Measurements from ENCODE around the gene NCAM1.

Gene NCAM1

DNA sequence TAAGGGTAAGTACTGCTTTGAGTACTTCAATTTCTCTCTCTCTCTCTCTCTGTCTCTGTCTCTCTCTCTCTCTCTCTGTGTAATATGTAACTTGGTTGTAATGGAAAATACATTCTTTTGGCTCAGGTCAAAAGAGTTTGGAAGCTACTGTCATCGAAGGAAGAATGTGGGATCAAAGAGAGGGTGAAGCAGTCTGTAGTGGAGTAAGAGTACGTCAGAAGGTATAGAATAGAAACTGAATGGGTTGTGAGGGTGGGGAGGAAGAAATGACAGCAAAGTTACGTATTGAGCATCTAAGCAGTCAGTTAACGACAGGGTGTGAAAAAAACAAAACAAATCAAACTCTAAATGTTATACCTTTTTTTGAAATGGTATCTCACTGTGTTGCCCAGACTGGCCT is 10.0 kb downstream of the NCAM1 start:
- no peak for DNase-seq

DNA sequence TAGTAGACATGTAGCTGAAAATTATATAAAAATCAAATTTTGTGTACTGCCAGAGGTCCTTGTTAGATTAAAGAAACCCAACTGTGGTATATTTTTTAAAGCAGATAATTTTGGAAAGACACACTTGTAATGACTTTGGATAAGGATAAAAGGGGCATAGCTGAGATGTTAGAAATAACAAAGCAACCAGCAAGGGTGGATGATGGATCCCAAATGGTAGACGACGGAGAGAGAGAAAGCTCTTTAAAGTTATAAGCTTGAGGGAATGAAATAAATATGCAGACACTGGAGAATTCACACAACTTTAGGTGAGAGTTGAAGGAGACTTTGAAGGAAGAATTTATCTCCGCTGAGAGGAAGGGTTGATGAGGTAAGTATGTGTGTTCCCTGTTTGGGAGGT is 10.6 kb downstream of the NCAM1 start:
- DNase-seq = no peak

DNA sequence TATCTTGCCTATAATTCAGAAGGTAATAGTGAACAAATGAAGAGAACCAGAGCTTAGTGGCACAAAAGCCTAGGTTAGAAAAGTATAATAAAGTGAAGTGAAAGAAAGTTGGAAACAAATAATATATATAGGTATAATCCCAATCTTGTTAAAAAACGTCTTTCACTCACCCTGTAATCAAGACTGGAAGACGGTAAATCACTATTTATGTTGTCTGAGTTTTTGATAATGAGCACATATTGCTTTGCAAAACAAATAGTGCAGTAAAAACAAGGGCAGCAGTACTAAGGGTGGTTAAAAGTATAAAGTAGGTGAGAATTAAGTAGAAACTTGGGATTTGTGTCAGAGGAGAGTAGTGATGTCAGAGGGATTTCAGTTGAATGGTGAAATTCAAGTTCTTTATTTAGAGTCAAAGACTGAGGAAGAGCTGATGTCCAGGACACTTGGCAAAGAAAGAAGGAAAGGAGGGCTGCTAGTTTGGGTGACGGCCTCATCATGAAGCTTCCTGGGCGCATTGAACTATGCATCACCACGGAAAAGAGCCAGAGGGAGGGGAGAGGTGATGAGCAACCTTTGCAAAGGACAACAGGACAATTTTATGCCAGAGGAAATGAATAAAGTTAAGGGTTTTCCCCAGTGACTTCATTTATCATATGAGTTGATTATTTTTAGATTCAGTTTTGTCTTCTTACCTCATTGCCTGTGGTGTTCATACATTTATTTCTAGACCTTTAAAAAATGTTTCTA is 11.4 kb downstream of the NCAM1 start:
- DNase-seq = no peak

DNA sequence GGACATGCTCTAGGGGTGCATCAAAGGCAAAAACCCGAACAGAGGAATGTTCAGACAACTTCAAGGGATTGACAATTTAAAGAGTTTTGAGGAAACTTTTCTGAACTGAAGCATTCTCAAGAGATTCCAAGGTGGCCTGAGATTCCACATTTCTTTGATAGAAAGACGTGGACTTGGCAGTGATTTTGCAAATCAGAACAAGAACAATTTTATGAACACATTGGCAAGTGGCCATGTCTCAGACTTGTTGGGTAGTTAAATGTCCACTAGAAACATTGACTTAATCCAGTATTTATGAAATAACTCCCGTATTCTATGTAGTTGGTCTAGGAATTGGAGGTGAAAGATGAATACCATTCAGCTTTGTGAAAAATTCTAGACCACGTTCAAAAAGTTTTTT is 13.8 kb downstream of the NCAM1 start:
- DNase-seq = no peak

DNA sequence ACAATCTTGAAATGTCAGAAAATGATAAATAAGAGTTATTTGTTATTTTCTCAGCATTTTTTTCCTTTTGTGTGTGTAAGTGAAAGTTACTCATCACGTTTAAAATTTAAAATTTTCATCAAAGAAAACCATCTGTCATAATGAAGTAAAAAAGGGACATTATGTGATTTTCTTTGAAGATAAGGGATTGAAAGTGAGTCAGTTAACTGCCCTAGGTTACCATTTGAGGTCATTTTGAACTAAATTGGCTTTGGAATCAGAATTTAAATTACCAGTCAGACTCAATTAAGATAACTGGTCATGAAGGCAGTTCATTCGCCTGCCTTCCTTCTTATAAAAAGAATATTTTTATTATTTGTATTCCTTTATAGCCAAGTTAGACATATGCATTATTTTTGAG is 14.3 kb downstream of the NCAM1 start:
- no peak for DNase-seq

DNA sequence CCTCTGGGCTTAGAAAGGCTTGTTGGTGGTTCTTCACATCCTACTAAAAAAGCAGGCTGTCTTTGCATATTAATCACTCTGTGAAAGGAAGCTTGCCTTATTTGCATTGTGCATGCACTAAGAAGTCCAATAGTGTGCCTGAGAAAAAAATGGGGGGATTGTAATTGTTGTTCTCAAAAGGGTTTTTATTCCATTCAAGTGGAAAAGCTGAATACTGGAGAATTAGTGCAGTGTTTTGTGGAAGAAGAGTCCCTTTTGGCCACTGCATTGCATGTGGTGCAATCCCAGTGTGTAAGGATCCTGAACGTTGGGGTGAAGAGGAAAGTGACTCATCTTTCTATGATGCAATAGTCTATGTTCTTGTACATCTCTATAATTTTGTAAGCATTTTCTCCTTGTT is 16.5 kb downstream of the NCAM1 start:
- DNase-seq = no peak

DNA sequence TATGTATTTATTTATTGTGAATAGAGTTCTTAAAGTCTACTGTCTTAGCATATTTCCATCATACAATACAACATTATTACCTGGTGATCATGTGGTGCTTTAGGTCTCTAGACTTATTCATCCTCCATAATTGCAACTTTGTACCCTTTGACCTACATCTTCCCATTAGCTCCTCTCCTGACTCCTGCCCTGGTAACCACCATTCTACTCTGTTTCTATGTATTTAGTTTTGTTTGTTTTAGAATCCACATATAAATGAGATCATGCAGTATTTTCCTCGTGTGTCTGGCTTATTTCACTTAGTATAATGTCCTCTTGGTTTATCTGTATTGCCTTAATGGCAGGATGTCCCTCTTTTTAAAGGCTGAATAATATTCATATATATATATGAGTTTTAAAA is 22.7 kb downstream of the NCAM1 start:
- no peak for DNase-seq

DNA sequence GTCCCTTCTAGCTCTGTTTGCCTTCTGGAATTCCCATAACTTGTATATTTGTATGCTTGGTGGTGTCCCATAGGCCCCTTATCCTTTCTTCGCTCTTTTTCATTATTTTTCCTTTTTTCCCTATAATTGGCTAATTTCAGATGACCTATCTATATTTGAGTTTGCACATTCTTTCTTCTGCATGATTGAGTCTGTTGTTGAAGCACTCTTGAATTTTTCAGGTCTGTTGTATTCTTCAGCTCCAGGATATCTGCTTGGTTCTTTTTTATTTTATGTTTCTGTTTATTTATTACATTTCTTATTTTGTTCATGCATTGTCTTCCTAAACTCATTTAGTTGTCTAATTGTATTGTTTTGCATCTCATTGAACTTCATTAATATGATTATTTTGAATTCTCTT is 28.0 kb downstream of the NCAM1 start:
- no peak for DNase-seq

DNA sequence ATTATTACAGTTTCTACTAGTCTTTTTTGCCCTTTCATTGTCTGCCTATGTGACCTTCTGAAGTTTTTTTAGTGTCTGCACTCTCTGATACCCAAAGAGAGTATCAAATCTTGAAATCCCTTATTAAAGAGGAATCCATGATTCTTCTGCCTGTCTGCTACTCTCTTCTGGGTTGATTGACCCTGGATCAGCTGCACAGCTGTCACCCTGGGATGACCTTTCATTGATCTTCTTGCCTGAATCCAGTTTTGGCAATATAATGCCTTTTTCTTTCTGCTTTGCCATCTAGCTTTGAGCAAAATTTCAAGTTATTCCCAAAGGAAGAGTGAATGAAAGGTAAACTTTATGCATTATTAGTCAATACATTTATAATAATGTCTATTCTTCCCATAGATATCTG is 32.6 kb downstream of the NCAM1 start:
- no peak for DNase-seq

DNA sequence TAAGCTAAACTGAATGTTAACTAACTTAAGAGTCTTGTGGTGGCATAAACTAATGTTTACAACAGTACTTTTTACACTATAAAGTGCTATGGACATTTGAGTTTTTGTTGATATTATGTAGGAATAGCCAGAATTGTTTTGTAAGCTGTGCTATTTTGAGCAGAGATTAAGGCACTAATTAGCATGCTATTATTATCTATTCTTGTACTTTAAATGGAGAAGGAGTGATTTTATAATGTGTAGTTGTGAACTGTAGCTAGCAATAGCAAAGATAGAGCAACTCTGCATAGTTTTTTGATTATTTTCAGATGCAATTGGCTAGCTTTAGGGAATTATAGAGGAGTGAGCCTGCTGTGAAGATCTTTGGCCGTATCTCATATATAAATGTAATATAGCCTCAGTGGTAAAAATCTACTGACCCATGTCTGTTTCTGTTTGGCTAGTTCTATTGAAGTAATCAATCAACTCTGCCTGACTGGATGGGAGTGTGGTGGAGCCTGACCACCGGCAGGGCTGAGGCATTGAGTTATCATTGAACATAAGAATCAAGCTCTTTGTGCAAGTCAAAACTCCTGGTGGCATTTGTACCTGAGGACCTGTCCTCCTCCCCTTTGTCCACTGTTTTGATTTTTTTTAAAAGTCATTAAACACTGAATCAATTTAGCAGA is 34.3 kb downstream of the NCAM1 start:
- no peak for DNase-seq

DNA sequence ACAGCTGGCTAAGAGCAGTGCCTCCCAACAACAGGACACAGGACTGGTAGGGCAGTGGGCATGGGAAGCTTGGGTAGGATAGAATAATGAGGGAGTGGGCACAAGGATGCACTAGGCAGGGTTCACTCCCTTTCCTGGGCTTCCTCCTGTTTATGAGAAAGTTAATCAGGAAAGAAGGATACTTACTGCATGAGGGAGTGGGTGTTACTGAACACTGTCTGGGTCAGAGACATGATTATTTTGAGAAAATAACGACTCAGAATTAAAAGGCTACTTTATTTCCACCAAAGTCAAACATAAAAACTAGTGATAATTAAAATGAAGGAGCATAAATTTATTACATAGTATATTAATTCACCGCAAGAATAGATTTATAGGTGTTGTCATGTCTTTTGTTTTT is 35.8 kb downstream of the NCAM1 start:
- no peak for DNase-seq

DNA sequence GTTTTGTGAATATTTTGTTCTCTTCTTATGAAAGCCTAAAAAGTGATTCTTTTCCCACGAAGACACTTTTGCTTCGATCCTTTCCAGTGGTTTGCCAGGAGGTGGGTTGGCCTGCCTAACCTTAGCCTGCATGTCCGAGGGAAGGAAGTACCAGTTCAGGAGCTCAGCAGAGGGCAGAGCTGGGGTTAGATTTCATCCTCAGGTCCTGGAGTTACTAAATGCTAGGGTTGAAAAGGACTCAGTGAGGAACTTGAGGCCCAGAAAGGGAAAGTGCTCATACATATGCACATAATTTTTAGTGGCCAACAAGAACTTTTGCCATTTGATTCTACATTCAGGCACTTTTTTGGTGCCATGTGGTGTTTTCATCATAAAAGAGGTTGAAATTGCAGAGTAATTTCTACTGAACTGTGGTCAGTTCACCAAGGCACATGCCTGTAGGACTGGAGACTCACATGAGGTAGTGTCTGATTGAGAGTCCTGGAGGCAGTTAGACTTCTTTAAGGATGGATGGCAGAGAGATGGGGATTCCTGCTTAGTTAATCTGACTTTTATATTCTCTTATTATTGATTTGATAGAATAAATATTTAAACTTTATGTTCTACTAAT is 36.7 kb downstream of the NCAM1 start:
- no peak for DNase-seq

DNA sequence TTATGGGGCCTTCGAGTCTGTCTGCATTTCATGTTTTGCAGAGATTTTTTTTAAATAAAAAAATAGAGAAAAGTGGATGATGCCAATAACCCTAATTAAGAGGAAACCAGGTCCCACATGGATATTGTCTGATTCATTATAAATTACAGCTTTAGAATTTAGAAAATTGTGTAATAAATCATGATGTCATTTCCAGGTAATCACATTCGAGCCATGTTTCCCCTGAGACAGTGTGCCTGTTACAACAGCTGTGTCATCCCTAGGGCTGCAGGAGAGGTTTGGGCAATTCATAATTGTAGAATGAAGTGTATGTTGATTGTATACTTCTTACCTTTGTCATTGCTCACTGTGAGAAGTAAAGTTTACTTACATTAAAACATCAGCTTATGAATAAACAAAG is 38.3 kb downstream of the NCAM1 start:
- DNase-seq = no peak

DNA sequence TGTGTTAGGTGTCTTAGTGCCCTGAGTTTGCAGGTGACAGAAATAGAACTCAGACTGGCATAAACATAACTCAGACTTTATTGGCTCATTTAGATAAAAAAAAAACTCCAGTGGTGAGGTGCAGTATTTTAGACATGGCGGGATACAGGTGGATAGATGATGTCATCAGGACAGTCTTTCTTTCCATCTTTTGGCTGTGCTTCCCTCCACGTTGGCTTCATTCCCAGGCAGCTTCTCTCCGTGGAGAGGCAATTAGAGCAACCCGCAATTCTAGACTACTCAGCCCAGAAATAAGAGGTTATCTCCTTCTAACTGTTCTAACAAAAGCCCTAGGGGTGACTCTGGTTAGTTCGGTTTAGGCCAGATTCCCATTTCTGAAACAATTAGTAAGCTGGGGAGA is 40.5 kb downstream of the NCAM1 start:
- no peak for DNase-seq

DNA sequence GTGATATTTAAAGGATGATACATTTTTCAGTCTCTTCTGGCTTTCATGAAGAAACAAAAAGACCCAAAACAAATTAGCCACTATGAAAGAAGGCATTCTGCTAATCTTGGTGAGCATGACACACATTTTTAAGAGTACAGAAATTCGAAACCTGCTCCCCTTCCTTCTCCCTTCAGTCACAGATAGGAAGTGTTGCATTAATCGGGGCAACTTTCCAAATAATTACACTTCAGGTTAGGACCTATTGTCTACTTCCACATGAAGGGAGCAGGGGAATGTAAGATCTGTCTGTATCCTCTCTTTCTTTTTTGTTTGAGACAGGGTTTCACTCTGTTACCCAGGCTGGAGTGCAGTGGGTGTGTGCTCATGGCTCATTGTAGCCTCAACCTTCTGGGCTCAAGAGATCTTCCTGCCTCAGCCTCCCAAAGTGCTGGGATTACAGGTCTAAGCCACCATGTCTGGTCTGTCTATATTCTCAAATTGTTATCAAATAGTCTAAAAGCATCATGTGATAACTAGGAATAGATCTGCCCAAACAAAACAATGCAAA is 45.8 kb downstream of the NCAM1 start:
- no peak for DNase-seq

DNA sequence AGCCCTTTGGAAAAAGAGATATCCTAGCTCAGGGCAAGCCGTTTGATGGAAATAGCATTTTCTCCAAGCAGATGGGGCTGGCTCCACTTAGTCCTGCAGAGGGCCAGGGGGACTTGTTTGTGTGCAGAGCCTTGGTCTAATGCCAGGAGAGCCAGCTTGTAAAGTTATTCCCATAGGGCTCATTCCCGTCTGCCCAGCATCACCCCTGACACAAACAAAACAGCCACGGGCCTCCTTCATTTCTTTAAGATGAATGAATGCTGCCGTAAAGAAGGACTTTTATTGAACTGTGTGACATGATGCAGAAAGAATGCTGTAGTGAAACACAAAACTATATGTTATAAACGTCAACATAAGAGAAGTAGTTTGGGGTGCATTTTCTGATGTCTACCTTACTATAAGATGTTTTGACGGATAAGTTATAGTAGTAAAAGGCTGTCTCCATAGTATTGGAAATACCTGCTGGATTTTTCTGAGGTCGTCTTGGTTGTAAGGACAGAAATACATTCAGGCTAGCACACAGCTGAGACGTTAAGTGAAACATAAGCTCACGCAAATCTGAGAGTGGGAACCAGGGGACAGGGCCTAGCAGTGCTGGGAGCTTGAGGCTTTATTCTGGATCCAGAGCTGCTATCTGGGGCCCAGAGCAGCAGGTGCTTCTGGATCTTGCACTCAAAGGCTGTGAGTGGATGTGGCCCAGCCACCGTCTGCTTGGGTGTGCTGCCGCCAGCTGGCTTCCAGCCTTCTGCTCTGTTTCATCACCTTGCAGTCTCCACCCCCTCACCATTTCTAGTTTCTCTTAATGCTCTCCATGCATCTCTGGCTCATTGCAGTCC is 53.3 kb downstream of the NCAM1 start:
- no peak for DNase-seq

DNA sequence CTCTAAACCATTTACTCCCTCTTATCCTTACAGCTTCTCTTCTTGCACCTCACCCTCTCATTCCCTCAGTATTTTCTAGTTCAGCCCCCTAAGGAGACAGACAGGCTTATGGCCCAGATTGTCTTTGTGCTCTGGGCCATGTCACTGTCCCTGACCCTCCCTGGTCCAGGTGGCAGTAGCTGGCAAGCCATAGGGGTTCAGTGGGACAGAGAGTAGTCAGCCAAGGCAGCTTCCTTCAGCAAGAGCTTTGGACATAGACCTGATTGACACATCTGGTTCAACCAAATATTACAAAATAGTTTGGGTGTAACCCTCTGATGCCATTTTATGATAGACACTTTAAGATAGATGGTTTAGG is 53.9 kb downstream of the NCAM1 start:
- no peak for DNase-seq

DNA sequence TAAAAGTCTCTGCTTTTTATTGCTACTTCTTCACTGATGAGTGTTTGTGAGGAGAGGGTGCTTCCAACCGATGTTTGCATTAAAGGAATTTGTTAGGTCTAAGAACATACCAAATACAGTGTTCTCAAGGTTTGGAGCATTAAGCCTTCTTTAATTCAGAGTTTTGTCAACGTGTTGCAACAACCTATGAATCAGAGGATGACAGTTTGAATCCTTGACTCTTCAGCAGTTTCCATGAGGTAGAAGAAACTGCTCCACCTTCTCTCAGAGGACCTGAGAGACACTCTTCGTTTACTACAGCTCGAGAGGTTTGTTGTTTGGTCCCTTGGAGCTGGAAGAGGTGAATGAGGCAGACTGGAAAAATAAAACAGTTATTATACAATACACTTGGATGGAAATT is 55.7 kb downstream of the NCAM1 start:
- no peak for DNase-seq

DNA sequence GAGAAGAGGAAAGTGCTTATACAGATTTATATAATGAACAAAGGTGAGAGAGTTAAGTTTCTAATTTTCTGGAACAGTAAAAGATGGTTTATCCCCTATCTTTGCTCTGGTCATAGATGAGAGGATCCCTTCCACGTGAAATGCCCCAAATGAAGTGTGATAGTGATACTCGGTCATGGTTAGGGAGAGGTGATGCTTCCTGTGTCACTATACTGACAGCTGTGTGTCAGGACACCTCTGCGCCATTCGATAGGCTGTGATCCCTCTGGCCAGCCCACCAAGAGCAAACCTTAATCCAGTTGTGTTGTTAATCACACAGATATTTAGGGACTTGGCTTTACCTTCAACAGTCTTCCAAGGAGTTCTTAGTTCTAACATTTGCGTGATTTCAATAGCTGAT is 57.7 kb downstream of the NCAM1 start:
- DNase-seq = no peak

DNA sequence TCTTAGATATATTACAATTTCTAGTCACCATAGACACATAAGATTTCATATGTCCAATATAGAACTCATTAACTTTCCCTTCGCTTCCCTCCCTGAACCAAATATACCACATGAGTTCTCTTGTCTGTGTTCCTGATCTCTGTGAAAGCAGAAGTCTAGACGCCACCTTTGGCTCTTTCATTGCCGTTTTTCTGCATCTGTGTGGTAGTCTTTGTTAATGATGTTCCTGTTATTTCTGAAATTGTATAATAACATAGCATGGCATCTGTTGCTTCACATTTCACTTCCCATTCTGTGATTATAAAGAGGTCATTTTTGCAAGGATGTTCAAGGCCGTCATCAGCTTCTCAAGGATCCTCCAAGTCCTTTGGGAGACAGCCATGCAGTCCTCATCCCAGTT is 58.5 kb downstream of the NCAM1 start:
- no peak for DNase-seq

DNA sequence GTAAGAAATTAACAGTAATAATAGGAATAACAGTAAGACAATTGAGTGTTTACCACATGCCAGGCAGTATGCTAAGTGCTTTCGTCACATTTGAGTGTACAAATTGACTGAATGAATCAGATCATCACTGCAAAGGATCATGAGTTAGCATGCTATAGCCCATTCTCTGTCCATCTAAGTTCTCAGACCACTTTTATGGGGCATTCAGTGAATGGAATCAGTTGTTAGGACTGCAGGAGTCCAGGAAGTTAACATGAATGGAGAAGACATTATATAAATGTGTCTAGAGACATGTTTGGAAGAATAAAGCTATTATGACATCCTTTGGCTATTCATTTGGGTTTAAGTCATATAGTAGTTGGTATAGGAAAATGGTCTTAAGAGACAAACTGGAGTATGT is 59.9 kb downstream of the NCAM1 start:
- DNase-seq = no peak

DNA sequence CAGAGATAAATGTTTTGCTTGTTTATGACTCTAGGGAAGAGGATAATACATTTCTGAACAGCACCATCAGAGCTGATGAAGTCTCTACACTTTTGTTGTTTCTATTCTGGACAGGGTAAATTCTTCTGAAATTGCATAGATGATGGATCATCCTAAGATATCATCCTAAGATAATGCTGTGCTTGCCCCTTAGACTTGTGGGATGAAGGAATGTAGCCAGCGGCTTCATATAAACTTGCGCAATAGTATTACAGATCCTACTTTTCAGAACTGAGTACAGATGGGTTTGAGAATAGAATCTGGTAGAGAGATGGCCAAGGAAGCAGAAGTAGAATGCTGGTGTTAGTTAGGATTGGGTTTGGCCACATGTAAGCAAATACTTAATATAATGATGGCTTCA is 61.0 kb downstream of the NCAM1 start:
- DNase-seq = no peak

DNA sequence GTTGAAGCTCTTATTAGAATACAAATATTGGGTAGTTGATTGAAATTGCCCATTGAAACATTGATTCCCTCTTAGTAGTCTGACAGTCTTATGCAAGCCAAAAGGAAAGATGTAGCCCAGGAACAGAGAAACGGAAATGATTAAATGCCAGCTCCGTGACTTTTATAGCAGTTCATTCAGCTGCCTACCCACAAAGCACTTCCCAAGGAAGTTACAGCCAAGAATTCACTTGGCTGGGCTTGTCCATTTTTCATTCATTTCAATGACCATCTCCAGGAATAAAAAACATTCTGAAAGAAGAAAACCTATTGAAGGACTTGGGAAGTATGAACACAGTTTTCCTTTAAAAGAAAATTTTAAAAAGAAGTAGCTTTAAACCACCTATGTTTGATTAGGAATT is 62.0 kb downstream of the NCAM1 start:
- DNase-seq = no peak

DNA sequence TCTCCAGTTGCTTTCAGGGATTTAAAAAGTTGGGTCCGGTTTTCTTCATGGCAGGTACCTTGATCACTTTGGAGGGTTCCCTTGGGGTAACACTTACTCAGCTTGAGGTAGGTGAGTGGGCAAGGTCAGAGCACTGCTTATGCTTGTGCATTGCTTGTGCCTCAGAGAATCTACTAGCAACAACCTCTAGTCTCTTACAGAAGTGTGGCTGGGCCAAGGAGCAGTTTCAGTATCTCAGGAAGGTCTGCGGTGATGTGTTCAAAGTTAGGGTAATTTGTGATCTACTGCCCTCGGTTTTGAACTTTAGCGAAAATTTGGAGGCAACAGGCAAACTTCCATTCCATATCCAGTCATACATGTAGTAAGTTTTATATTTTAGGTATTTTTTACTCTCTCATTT is 62.8 kb downstream of the NCAM1 start:
- DNase-seq = no peak
